Kidney capillary endothelial cell (primary cell): ENCODE measurements around the gene FOXJ1.
"Not testable (repeated sequence)": the region's sequence is repeated elsewhere in the genome, so short reads cannot be mapped to it uniquely, and the experiment has no call there.

ENCODE experiments used
- DNase-seq: peaks from one replicate; pipeline ENCODE4 v3.0.0-alpha.2; 2018; ENCODE audit warnings: low spot score

FOXJ1 gene

DNA sequence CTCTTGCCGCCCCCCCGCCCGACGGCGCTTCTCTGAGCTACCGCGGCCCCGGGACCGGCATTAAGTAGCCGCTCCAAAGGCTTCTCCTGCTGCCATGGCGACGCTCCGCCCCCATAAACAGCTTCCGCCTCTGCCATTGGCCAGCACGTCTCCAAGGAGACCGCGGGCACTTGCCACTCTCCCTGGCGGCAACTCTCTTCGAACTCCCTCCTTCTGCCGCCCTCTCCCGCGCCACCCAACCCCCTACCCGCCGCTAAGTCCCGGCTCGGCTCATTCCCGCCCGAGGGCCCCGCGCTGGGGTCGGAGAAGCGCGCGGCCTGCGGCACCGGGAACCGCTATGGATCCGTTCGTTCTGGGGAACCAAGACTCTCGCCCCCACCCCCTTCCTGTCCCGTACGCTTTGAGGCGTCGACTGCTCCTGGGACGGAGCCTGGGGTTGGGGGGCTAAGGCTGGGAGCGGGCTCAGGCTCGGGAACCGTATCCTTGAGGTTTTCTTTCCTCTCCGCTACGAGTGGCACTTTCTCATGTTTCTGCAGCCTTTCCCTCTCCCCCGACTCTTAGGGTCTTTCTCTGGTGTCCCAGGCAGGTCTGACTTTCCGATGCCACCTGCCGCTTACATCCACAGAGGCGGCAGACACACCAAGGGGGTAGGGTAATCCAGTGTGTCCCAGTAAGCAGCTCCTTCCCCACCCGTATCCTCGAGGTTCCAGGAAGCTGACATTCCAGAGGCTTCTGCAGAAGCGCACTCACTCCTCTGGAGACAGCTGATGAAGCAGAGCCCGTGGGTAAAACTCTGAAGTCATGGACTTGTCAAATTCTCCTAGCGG lies at the start of gene FOXJ1:
TSS of gene FOXJ1 (minus strand) at position 34 of the 827 bp plus-strand sequence. CDS start 850 bp downstream, outside the sequence.
- DNase-seq = peak; percentile 70

DNA sequence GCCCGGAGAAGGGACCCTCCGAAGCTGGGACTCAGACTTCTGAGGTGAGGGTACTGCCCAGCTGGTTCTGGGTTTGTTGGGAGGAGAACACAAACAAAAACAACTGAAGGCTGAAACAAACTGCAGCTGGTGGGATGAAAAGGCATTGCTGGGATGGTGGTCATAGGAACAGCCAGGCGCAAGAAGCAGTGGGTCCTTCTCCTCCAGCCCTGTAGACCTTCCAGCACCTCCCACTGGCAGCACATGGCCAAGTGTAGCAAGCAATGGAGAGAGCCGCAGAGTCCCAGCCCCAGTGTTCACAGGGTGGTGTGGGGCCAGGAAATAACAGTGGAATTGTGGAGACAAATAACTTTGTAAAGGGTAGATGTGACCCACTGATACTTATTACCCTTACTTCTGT lies 48.7 kb upstream of the FOXJ1 start:
- no peak for DNase-seq

GRCh38 chr17:76189247-76189646 lies 48.2 kb upstream of the FOXJ1 start:
- DNase-seq = no peak

GRCh38 chr17:76188213-76189016 lies 47.4 kb upstream of the FOXJ1 start:
- no peak for DNase-seq

GRCh38 chr17:76186774-76187173 lies 45.7 kb upstream of the FOXJ1 start:
- DNase-seq = not testable (repeated sequence)

GRCh38 chr17:76184290-76184689 lies 43.2 kb upstream of the FOXJ1 start:
- DNase-seq = no peak

- DNase-seq = peak; percentile 87
Observed at GRCh38 chr17:76182016-76182764, 41.1 kb upstream of the FOXJ1 start.

- DNase-seq = peak; percentile 26
Observed at GRCh38 chr17:76179496-76180467, 38.7 kb upstream of the FOXJ1 start.

DNA sequence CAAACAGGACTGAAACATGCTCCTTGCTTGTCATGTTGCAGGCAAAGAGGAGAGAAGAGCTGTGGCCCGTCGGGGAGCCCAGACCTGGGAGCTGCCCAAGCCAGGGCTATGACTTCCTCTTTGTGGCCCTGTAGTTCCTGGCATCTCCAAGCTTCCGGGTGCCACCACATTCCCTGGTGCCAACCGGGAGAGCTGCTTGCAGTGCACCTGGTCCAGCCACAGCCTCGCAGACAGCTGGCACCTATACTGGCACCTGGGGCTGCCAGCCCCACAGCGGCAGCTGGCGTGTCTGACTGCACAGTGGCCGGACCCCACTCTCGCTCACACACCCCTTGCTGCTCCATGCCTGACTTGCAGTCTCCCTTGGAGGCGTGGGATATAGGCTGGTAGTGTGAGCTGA lies 37.1 kb upstream of the FOXJ1 start:
- no peak for DNase-seq

DNA sequence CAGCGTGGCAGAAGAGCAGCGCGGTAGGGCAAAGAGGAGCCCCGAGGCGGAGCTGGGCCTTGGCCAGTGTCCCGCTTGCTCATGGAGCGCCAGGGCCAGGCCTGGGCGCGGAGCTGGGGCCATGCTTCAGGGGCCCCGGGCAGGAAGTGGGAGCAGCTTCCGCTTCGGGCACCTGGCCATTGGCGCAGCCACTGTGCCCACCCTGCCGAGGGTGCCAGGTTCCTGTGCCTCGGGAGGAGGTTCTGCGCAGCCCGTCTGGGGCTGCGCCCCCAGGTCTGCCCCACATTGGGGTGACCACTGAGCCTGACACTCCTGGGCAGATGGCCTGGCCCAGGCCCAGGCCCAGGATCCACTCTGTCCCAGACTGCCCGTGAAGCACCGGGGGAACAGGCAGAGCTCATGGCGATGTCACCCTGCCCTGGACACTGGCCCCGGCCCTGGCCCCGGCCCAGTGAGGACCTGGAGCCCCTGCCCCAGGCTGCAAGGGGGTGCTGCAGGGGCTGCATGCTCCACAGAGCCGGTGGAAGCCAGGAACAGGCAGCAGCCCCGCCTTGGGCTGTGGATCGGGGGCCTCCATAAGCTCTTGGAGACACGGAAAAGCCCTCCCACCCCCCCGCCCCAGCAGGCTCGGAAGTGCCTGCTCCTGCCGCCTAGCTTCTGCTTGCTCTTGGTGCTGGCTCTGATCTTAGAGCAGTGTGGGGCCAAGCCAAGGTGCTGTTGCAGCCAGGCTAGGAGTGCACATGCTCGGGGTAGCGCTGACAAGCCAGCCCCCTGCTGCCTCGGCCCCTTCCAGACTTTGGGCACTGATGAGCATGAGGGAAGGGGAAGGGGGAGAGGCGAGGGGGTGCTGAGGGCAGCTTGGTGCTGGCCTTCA lies 35.9 kb upstream of the FOXJ1 start:
- no peak for DNase-seq

GRCh38 chr17:76174037-76174436 lies 33.0 kb upstream of the FOXJ1 start:
- no peak for DNase-seq

GRCh38 chr17:76173474-76173873 lies 32.4 kb upstream of the FOXJ1 start:
- no peak for DNase-seq

- DNase-seq = no peak
Observed at GRCh38 chr17:76171706-76172105, 30.7 kb upstream of the FOXJ1 start.

DNA sequence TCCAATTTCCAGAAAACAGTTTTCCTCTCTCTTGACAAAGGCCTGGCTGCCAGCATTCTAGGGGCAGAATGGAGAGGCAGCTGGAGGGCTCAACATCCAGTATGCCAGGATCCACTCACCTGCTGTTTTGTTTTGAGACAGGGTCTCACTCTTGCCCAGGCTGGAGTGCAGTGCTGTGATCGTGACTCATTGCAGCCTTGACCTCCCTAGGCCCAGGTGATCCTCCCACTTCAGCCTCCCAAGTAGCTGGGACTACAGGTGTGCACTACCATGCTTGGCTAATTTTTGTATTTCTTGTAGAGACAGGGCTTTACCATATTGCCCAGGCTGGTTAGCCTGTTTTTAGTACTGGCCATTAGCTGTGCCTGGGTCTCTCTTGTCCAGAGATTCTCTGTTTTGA lies 29.1 kb upstream of the FOXJ1 start:
- no peak for DNase-seq

- DNase-seq = no peak
Observed at GRCh38 chr17:76166906-76167305, 25.9 kb upstream of the FOXJ1 start.

DNA sequence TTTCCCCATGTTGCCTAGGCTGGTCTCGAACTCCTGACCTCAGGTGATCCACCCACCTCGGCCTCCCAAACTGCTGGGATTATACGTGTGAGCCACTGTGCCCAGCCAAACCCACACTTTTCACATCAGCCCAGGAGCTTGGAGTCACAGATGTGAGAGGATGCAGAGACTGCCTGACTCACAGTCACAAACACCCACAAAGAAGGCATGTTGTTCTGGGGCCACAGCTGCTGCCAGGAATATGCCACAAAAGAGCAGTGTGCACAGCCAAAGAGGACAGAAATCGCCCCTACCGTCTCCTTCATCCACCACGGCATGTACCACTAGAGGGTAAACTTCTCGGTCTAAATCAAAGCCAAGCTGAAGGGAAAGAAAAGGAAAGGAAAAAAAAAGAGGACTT lies 25.1 kb upstream of the FOXJ1 start:
- DNase-seq = no peak

GRCh38 chr17:76164331-76164730 lies 23.3 kb upstream of the FOXJ1 start:
- no peak for DNase-seq

DNA sequence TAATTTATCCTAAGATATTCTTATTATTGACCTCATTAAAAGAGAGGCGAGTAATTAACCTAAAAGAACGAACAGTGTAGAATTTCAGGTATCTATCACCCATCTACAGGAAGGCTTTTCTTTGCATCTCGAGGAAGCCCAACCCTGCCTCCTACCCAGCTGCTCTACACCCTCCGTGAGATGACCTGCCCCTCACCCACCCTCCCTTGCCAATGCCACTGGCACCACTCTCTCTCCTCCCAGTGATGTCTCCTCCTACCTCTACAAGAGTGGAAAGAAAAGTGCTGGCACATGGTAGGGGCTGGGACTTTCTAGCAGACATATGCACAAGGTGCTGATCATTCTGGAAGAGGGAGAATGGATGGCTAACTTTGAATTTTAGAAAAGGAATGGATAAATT lies 22.9 kb upstream of the FOXJ1 start:
- DNase-seq = no peak

DNA sequence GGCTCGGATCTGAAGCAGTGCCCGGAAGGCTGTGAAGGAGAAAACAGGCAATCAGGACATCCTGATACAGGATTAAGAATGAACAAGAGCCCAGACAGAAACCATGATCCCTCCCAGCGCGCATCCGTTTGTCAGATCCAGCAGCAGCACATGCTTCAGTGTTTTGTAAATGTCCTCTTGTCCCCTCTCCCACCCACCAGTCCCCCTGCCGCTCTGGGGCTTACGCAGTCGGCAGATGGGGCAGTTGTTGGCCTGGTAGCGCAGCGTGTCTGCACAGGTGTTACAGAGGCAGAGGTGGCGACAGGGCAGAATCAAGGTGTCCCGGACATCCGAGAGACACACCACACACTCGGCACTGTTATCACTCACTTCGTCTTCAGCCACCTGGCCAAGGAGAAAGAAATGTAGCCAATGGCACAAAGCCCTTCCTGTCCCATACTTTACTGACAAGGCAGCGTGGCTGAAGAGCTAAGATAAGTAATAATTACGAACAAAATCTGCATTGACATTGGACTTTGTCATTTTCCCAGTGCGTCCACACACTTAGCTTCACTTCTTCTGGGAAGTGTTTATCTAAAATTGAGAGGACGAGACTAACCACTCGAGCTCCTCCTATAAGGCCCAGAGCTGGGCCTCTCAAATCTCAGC lies 20.7 kb upstream of the FOXJ1 start:
- no peak for DNase-seq
